Hepatocyte (in vitro differentiated cells): ENCODE data around the gene FCHSD2.

Experiments used
- CTCF ChIP-seq: fragments of 200-600 bp; sonication (generic); IDR thresholded peaks from 2 replicates; pipeline ENCODE4 v1.5.1; 2016; ENCODE audit warnings: antibody characterized with exemption, mild to moderate bottlenecking; ENCODE audit not compliant: poor library complexity
- EZH2 ChIP-seq: fragments of 200-600 bp; sonication (generic); IDR thresholded peaks from 2 replicates; pipeline ENCODE4 v1.6.1; 2016; ENCODE audit warnings: antibody characterized with exemption, mild to moderate bottlenecking, borderline replicate concordance
- EZH2phosphoT487 ChIP-seq: fragments of 200-600 bp; sonication (generic); IDR thresholded peaks from one replicate; pipeline ENCODE4 v1.6.1; 2018; ENCODE audit warnings: antibody characterized with exemption, mild to moderate bottlenecking, low read depth, moderate library complexity; ENCODE audit not compliant: unreplicated experiment, severe bottlenecking

GRCh38 chr11:72848846-72849466 is 293.2 kb downstream of the FCHSD2 start:
- peak; percentile 62 for TF ChIP-seq CTCF
- no peak for TF ChIP-seq EZH2
- no peak for TF ChIP-seq EZH2phosphoT487
